Cardiac fibroblast (primary cell): Measurements from ENCODE around the gene FAM13A.
A peak's percentile ranks its signal among the peaks of the same experiment; 100 is the strongest.

Source experiments
- DNase-seq, 2 donors: peaks; one replicate each; pipeline versions ENCODE4 v3.0.0 to v3.0.0-alpha.2; 2010; ENCODE audit warnings: low read depth in 2 of 2
- H3K4me3 ChIP-seq, 2 donors: replicated peaks in 1 of 2; 1 replicate in 1 of 2; 2 replicates in 1 of 2; pipeline ENCODE4 v1.5.1; 2011; ENCODE audit warnings: low read depth in 2 of 2, low read length in 2 of 2, mild to moderate bottlenecking in 2 of 2, moderate library complexity in 1 of 2
- TF ChIP-seq, protein P1 (sequence below): IDR thresholded peaks from one replicate; pipeline ENCODE4 v1.5.1; 2011; ENCODE audit warnings: low read depth, mild to moderate bottlenecking, low read length, inconsistent platforms

The FAM13A gene

DNA sequence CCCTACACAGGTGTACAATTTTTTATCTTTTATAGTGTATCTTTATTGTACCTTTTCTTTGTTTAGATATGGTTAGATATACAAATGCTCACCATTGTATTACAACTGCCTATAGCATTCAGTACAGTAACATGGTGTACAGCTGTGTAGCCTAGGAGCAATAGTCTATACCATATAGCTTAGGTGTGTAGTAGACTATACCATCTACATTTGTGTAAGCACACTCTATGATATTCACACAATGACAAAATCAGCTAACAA, 80.3 kb downstream of the FAM13A start:
- TF ChIP-seq, protein P1, sequence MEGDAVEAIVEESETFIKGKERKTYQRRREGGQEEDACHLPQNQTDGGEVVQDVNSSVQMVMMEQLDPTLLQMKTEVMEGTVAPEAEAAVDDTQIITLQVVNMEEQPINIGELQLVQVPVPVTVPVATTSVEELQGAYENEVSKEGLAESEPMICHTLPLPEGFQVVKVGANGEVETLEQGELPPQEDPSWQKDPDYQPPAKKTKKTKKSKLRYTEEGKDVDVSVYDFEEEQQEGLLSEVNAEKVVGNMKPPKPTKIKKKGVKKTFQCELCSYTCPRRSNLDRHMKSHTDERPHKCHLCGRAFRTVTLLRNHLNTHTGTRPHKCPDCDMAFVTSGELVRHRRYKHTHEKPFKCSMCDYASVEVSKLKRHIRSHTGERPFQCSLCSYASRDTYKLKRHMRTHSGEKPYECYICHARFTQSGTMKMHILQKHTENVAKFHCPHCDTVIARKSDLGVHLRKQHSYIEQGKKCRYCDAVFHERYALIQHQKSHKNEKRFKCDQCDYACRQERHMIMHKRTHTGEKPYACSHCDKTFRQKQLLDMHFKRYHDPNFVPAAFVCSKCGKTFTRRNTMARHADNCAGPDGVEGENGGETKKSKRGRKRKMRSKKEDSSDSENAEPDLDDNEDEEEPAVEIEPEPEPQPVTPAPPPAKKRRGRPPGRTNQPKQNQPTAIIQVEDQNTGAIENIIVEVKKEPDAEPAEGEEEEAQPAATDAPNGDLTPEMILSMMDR = no peak
- no peak overlapping the region for H3K4me3 ChIP-seq
- no peak for DNase-seq

DNA sequence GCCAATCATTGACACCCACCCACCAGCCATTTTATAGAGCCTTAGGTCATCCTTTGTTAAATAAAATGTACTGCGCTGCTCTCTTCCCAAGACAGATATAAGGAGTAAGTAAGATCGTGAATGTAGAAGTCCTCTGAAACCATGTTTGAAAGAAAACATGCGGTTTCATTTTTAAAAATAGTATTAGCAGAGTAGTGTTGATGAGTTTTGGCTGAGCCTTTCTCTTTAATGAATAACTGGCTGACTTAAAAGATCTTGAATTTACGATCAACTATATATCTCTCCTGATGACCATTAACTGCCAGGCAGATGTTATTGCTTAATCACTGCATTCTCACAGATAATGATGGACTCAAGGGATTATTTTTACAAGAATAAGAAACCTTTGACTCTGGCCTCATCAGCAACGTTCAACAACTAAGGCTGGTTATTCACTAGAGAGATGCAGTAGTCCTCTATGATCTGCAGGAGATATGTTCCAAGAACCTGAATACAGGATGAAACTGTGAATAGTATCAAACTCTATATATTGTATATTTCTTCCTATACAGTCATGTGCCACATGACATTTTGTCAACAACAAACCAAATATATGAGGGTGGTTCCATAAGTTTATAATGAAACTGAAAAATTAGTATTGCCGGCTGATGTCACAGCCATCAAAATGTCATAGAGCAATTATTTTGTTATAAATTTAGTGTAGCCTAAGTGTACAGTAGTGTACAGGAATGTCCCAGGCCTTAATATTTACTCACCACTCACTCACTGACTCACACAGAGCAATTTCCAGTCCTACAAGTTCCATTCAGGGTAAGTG, 80.8 kb downstream of the FAM13A start:
- no peak overlapping the region for H3K4me3 ChIP-seq
- DNase-seq = peak; percentile 19 to 25

DNA sequence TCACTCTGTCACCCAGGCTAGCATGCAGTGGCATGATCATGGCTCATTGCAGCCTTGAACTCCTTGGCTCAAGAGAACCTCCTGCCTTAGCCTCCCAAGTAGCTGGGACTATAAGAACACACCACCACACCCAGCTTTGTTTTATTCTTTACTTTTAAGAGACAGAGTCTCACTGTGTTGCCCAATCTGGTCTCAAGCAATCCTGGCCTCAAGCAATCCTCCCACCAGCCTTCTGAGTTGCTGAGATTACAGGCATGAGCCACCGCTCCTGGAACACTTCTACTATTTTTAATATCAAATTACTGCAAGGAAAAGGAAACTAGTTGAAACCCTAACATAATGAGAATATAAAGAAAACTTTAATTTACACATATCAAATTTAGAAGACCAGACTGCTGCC, 85.4 kb downstream of the FAM13A start:
- no peak overlapping the region for H3K4me3 ChIP-seq
- peak in 1 of 2 donors; percentile 55 for DNase-seq
- TF ChIP-seq, protein P1 = no peak

More for the DNA sequence above, 80.8 kb downstream of the FAM13A start:
- TF ChIP-seq, protein P1 = no peak

DNA sequence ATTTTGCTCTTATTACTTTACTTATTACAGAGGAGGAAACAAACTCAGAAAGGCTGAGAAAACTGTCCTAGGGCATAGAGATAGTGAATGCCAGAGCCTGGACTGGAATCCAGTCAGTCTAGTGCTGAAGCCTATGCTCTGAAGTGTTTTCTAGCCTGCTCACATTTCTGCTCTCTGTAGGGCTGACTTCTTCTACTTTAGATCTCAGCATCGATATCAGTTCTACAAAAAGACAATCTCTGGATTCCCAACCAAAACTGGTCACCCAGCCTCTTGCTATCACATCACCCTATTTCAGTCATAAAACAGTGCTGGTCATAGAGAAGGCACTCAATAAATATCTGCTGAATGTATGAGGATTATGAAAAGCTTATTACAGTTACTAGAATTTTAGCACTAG, 87.2 kb downstream of the FAM13A start:
- TF ChIP-seq, protein P1 = no peak
- DNase-seq = no peak
- H3K4me3 ChIP-seq = no peak overlapping the region

DNA sequence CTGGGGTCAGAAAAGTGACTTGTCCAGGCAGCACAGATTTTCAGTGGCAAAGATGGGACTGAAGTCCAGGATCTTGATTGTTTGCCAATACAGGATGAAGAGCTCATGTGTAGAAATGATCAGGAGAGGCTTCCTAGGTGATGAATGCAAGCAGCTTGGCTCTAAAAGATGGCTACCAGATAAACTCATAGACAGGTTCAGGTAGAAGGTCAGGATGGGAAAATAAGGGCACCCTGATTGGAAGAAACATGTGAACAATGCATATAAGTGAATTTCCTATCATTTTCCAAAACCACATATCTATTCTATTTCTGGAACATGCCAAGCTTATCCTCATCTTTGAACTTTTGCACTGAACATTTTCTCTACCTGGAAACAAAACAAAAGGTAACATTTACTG, 87.7 kb downstream of the FAM13A start:
- DNase-seq = no peak
- TF ChIP-seq, protein P1 = no peak
- H3K4me3 ChIP-seq = no peak overlapping the region

DNA sequence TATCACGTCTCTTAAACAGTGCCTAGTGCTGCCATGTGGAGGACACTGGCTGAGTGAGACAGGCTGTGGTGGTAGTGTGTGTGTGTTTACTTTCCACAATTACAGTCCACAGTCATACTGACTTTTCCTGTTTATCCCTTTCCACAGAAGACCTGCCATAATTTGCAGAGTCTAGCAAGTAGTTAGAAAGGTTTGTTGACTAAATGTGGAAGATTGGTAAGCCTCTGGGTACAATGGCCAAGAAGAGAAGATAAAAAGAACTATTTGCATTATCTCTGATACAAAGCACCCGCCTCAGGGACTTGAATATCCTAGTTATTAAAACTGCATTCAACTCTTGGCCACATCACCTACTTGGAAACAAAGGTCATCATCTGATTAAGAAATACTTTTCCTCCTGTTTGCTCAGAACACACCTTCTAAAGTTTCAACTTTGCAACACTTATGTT, 89.1 kb downstream of the FAM13A start:
- H3K4me3 ChIP-seq = no peak overlapping the region
- no peak for DNase-seq
- TF ChIP-seq, protein P1 = no peak

DNA sequence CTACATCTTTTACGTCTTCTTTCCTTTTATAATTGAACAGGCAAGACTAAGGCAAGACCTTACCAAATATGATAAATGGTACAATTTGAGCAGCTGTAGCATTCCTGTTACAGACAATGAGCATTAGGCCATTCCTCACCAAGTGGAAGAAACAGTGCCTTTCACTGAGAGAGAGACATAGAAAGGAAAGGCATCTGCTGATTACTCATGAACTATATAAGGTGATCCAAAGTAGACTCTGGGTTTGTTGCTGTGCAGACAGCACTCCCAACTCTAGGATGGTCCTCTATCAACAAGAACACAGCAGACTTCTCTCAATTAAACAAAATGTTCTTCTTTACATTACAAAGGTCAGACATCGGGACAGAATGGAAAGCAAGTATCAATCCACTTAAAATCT, 91.9 kb downstream of the FAM13A start:
- TF ChIP-seq, protein P1 = no peak
- no peak overlapping the region for H3K4me3 ChIP-seq
- peak in 1 of 2 donors; percentile 25 for DNase-seq
